ENCODE results near the gene OBP2B.
"Not testable (repeated sequence)": the region's sequence is repeated elsewhere in the genome, so short reads cannot be mapped to it uniquely, and the experiment has no call there.

DNA sequence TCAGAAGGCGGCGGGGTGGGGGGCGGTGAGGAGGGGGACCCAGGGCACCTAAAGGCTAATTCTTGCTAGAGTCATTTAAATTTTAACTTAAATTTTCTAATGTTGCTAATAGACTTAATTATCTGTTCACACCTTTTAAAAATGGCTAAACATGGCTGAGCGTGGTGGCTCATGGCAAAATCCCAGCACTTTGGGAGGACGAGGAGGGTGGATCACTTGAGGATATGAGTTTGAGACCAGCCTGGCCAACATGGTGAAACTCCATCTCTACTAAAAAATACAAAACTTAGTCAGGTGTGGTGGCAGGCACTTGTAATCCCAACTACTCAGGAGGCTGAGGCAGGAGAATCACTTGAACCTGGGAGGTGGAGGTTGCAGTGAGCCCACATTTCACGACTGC is 42.2 kb upstream of the OBP2B start:
- TF ChIP-seq, protein P1, sequence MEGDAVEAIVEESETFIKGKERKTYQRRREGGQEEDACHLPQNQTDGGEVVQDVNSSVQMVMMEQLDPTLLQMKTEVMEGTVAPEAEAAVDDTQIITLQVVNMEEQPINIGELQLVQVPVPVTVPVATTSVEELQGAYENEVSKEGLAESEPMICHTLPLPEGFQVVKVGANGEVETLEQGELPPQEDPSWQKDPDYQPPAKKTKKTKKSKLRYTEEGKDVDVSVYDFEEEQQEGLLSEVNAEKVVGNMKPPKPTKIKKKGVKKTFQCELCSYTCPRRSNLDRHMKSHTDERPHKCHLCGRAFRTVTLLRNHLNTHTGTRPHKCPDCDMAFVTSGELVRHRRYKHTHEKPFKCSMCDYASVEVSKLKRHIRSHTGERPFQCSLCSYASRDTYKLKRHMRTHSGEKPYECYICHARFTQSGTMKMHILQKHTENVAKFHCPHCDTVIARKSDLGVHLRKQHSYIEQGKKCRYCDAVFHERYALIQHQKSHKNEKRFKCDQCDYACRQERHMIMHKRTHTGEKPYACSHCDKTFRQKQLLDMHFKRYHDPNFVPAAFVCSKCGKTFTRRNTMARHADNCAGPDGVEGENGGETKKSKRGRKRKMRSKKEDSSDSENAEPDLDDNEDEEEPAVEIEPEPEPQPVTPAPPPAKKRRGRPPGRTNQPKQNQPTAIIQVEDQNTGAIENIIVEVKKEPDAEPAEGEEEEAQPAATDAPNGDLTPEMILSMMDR (IDR thresholded peaks at IDR 0.05 in 2 of 3, conservative IDR thresholded peaks at IDR 0.05 in 1 of 3; ENCODE audit: control insufficient read depth in 2 of 3, extremely low read depth in 1 of 3, insufficient read depth in 1 of 3, low read depth in 3 of 3, low read length in 3 of 3) = not testable (repeated sequence)
- not testable (repeated sequence) for TF ChIP-seq KDM1A (IDR thresholded peaks at IDR 0.05; ENCODE audit: borderline replicate concordance); ZNF274 (IDR thresholded peaks at IDR 0.05; ENCODE audit: insufficient read depth, insufficient read length); CBFB (IDR thresholded peaks at IDR 0.05; ENCODE audit: low read depth); POLR2AphosphoS5 (IDR thresholded peaks at IDR 0.05; ENCODE audit: low read length)

Data from GM12878 (cell line).